ENCODE results near the gene STK16. TPM values are rescaled to one million over a fixed set of nuclear protein-coding genes. Genes with fewer than 3 reads are reported as not detected.

STK16 gene
- total and polyA plus RNA-seq, 4 experiments from 2014 or later = 15.3 to 21.1 (median 17.3) TPM

DNA sequence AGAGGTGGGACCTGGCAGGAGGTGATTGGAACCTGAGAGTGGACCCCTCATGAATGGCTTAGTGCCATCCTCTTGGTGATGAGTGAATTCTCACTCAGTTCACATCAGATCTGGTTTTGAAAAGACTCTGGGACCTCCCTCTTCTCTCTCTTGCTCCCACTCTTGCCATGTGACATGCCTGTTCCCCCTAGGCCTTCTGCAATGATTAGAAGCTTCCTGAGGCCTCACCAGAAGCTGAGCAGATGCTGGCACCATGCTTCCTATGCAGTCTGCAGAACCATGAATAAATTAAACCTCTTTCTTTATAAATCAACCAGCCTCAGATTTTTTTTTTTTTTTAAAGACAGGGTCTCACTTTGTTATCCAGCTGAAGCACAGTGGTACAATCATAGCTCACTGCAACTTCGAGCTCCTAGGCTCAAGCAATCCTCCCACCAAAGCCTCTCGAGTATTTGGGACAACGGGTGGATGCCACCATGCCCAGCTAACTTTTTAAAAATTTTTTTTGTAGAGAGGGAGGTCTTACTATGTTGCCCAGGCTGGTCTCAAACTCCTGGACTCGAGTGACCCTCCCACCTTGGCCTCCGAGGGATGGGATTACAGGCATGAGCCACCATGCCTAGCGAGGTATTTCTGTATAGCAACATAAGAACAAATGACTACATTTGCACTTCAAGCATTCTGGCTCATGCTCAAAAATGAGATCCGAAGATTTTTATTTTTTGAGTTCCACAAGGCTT, 40.7 kb upstream of the STK16 start:
- DNase-seq = no peak
- peaks cover 18 to 38% (median 26%) of the 10 kb centered on the region in 4 donors for H3K4me1 Mint-ChIP-seq
- peak overlapping the region in 3 of 8 donors; percentile 15 to 35 (median 20) for H3K4me3 Mint-ChIP-seq
- POLR2A ChIA-PET (ENCODE audit: partially characterized antibody) = interaction anchor here (1.6 kb wide), 1 partner anchor 49 kb away, joined by 3 read pairs; the partner anchor contains the start of genes TUBA4A and TUBA4B
- H3K4me1 ChIP-seq (ENCODE audit: insufficient read depth, low read length) = peaks cover 20% of the 10 kb centered on the region
- no peak overlapping the region for H3K27ac ChIP-seq (ENCODE audit: low read depth, low read length)
- intact Hi-C loops (cut with micrococcal nuclease) = no loop called here
- peaks cover 10 to 18% of the 10 kb centered on the region in 2 donors for H3K36me3 Mint-ChIP-seq
- H3K27me3 Mint-ChIP-seq = peaks cover under 1% of the 10 kb centered on the region in 2 donors
- H3K36me3 ChIP-seq (ENCODE audit: insufficient read depth, low read length) = peaks cover 21% of the 10 kb centered on the region
- no peaks in the 10 kb centered on the region for H3K9me3 Mint-ChIP-seq
- no peaks in the 10 kb centered on the region for H3K9me3 ChIP-seq (ENCODE audit: control insufficient read depth in 1 of 2, low read length in 2 of 2)
- H3K4me3 ChIP-seq (ENCODE audit: low read length in 2 of 2) = no peak overlapping the region
- peak overlapping the region in 2 of 7 donors; percentile 63 to 93 for H3K27ac Mint-ChIP-seq
- no peaks in the 10 kb centered on the region for H3K27me3 ChIP-seq (ENCODE audit: insufficient read depth, low read length)
- CTCF ChIA-PET (ENCODE audit: partially characterized antibody) = interaction anchor here (0.8 to 1.2 kb wide), 4 partner anchors 34 to 91 kb away, joined by 3 to 4 read pairs (median 4); no protein-coding TSS in a partner anchor

DNA sequence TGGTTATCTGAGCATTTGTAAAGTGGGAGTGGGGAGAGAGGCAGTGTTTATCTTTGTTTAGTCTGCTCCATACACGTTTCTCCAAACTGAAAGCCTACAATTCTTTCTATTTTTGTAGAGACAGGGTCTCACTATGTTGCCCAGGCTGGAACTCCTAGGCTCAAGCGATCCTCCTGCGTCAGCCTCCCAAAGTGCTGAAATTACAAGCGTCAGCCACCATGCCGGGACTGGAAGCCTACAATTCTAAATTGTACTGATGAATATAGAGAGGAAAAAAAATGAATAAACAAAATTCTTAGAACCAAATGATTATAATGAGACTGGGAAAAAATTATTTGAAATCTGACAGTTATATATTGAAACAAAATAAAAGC, 40.1 kb upstream of the STK16 start:
- ChIA-PET CTCF (ENCODE audit: partially characterized antibody) (interaction anchor here (1.0 to 4.2 kb wide), 4 partner anchors 9 to 90 kb away, joined by 3 to 22 read pairs (median 3); no protein-coding TSS in a partner anchor), POLR2A (ENCODE audit: partially characterized antibody) (interaction anchor here (1.6 to 15.3 kb wide), 7 partner anchors 12 to 89 kb away, joined by 3 to 424 read pairs (median 40); partner anchors contain the start of genes ABCB6, CNPPD1, RETREG2 and SLC23A3)
- peak overlapping the region in 5 of 8 donors; percentile 15 to 52 (median 35) for H3K4me3 Mint-ChIP-seq
- peaks cover 11 to 21% of the 10 kb centered on the region in 2 donors for H3K36me3 Mint-ChIP-seq
- Histone ChIP-seq H3K4me3 (ENCODE audit: low read length in 2 of 2) (no peak overlapping the region), H3K9me3 (ENCODE audit: control insufficient read depth in 1 of 2, low read length in 2 of 2) (no peaks in the 10 kb centered on the region), H3K36me3 (ENCODE audit: insufficient read depth, low read length) (peaks cover 24% of the 10 kb centered on the region), H3K4me1 (ENCODE audit: insufficient read depth, low read length) (peaks cover 26% of the 10 kb centered on the region), H3K27me3 (ENCODE audit: insufficient read depth, low read length) (no peaks in the 10 kb centered on the region), H3K27ac (ENCODE audit: low read depth, low read length) (no peak overlapping the region)
- no peaks in the 10 kb centered on the region for H3K9me3 Mint-ChIP-seq
- no peaks in the 10 kb centered on the region for H3K27me3 Mint-ChIP-seq
- H3K27ac Mint-ChIP-seq = peak overlapping the region in 6 of 7 donors; percentile 14 to 93 (median 47)
- intact Hi-C loops (cut with micrococcal nuclease) = no loop called here
- H3K4me1 Mint-ChIP-seq = peaks cover 18 to 43% (median 29%) of the 10 kb centered on the region in 4 donors
- no peak for DNase-seq

DNA sequence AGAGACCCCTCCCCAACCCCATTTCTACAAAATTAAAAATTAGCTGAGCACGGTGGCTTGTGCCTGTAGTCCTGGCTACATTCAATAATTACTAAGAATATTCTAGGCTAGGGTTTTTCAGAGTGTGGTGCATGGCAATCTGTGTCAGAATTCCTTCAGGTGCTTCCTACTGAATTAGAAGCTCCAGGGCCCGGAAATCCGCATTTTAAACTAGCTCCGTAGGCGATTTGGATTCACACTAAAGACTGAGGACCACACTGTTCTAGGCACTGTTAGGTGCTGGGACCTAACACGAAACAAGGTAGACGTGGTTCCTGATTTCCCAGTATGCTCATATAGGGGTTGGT, 39.3 kb upstream of the STK16 start:
- Mint-ChIP-seq H3K36me3 (peaks cover 11 to 21% of the 10 kb centered on the region in 2 donors), H3K27me3 (no peaks in the 10 kb centered on the region), H3K4me3 (peak overlapping the region; percentile 88 to 95 (median 94)), H3K4me1 (peaks cover 18 to 48% (median 31%) of the 10 kb centered on the region in 4 donors), H3K9me3 (no peaks in the 10 kb centered on the region), H3K27ac (peak overlapping the region; percentile 93 to 98 (median 97))
- no peak for DNase-seq
- H3K9me3 ChIP-seq (ENCODE audit: control insufficient read depth in 1 of 2, low read length in 2 of 2) = no peaks in the 10 kb centered on the region
- ChIA-PET POLR2A (ENCODE audit: partially characterized antibody) (interaction anchor here (0.7 to 15.3 kb wide), 24 partner anchors 9 to 308 kb away, joined by 3 to 424 read pairs (median 12); partner anchors contain the start of genes ABCB6, ANKZF1, ATG9A and CNPPD1), CTCF (ENCODE audit: partially characterized antibody) (interaction anchor here (0.6 to 14.5 kb wide), 14 partner anchors 9 to 92 kb away, joined by 3 to 253 read pairs (median 4); partner anchors contain the start of genes CNPPD1, DNAJB2, GLB1L and NHEJ1)
- H3K4me1 ChIP-seq (ENCODE audit: insufficient read depth, low read length) = peaks cover 34% of the 10 kb centered on the region
- peak overlapping the region; percentile 87 for H3K27ac ChIP-seq (ENCODE audit: low read depth, low read length)
- peak overlapping the region; percentile 67 to 88 for H3K4me3 ChIP-seq (ENCODE audit: low read length in 2 of 2)
- H3K27me3 ChIP-seq (ENCODE audit: insufficient read depth, low read length) = no peaks in the 10 kb centered on the region
- H3K36me3 ChIP-seq (ENCODE audit: insufficient read depth, low read length) = peaks cover 24% of the 10 kb centered on the region
- intact Hi-C loops (cut with micrococcal nuclease) = loop anchor here (1.0 to 2.0 kb wide), 6 partner anchors 23 to 183 kb away; partner anchors contain the start of genes ANKZF1, ATG9A, DNAJB2 and NHEJ1

DNA sequence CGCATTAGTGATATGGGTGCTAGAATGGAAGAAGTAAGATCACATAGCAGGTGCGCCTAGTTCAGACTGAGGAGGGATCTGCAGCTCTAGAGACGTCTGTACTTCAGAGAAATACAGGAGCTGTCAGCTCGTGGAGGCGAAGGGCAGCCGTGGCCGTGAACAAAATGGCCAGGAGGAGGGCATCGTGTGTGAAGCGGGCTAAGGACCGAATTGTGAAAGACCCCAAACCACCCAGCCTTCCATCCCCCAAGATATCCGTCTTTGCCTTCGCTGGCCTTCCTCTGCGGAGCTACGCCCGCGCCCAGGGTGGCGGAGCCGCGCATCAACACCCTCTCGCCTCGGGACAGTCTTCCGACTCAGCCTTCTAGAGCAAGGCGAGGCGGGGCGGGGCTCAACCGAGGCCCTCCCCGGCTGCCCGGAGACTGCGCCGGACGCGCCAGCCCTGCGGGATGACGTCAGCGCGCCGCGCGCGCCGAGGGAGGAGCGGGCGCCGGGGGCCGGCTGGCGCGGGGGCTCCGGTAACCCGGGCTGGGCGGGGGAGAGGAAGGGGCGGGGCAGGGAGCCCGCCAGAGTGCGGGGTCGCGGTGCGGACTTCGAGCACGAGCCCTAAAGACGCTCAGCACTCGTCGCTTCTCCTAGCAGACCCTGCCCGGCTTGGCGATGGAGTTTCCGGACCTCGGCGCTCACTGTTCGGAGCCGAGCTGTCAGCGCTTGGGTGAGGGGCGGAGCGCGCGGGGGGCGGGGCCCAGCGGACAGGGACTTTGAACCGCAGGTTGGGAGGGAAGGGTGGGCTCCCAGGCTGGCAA, 38.7 kb upstream of the STK16 start, which contains the start of gene ZFAND2B:
Gene ZFAND2B (plus strand): TSS at position 455 of the 806 bp plus-strand sequence. CDS start 206 bp downstream, at position 661.
- Histone ChIP-seq H3K27ac (ENCODE audit: low read depth, low read length) (peak within 1 kb of the TSS; percentile 87), H3K36me3 (ENCODE audit: insufficient read depth, low read length) (peaks cover 24% of the 10 kb centered on the region), H3K9me3 (ENCODE audit: control insufficient read depth in 1 of 2, low read length in 2 of 2) (no peaks in the 10 kb centered on the region), H3K27me3 (ENCODE audit: insufficient read depth, low read length) (no peaks in the 10 kb centered on the region), H3K4me1 (ENCODE audit: insufficient read depth, low read length) (peaks cover 39% of the 10 kb centered on the region), H3K4me3 (ENCODE audit: low read length in 2 of 2) (peak within 1 kb of the TSS; percentile 67 to 88)
- no peaks in the 10 kb centered on the region for H3K9me3 Mint-ChIP-seq
- H3K4me1 Mint-ChIP-seq = peaks cover 22 to 53% (median 36%) of the 10 kb centered on the region in 4 donors
- peak; percentile 93 to 98 (median 95) for DNase-seq
- POLR2A ChIA-PET (ENCODE audit: partially characterized antibody) = interaction anchor here (0.7 to 15.3 kb wide), 26 partner anchors 9 to 990 kb away, joined by 3 to 424 read pairs (median 10); partner anchors contain the start of genes ABCB6, ANKZF1, ARPC2 and ATG9A
- peaks cover 11 to 25% of the 10 kb centered on the region in 2 donors for H3K36me3 Mint-ChIP-seq
- no peaks in the 10 kb centered on the region for H3K27me3 Mint-ChIP-seq
- CTCF ChIA-PET (ENCODE audit: partially characterized antibody) = interaction anchor here (0.6 to 14.5 kb wide), 14 partner anchors 9 to 91 kb away, joined by 3 to 253 read pairs (median 4); partner anchors contain the start of genes CNPPD1, DNAJB2, GLB1L and NHEJ1
- H3K4me3 Mint-ChIP-seq = peak within 1 kb of the TSS; percentile 88 to 95 (median 94)
- peak within 1 kb of the TSS; percentile 93 to 98 (median 97) for H3K27ac Mint-ChIP-seq
- intact Hi-C loops (cut with micrococcal nuclease) = loop anchor here (1.0 to 2.0 kb wide), 6 partner anchors 23 to 182 kb away; partner anchors contain the start of genes ANKZF1, ATG9A, DNAJB2 and NHEJ1

DNA sequence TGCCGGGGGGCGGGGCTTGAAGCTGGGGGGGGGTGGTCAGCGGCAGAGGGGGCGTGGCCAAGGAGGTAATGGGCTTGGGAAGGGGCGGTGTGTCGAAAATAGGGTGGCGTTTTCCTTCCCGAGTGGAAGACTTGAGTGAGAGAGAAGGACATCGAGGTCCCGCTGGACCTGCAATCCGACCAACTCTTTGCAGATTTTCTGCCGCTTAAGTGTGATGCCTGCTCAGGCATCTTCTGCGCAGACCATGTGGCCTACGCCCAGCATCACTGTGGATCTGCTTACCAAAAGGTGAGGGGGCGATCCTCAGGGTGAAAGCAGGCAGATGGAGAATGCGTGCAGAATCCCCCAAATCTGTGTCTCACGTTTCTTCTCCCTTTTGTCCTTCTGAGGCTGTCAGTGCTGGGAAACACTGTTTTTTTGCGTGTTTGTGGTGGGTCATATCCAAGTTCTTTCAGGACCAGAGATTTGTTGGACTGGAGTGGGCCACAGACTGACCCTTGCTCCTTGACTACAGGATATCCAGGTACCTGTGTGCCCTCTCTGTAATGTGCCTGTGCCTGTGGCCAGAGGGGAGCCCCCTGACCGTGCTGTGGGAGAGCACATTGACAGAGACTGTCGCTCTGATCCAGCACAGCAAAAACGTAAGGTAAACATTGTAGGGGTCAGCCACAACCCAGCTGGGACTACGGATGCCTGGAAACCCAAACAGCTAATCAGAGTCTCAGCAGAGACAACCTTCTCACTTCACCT, 38.0 kb upstream of the STK16 start:
- Mint-ChIP-seq H3K4me1 (peaks cover 22 to 54% (median 37%) of the 10 kb centered on the region in 4 donors), H3K4me3 (peak overlapping the region; percentile 85 to 95 (median 90)), H3K27ac (peak overlapping the region; percentile 84 to 98 (median 97)), H3K27me3 (no peaks in the 10 kb centered on the region), H3K9me3 (peaks cover 0 to 2% (median 0%) of the 10 kb centered on the region in 8 donors), H3K36me3 (peaks cover 11 to 25% of the 10 kb centered on the region in 2 donors)
- no peaks in the 10 kb centered on the region for H3K27me3 ChIP-seq (ENCODE audit: insufficient read depth, low read length)
- intact Hi-C loops (cut with micrococcal nuclease) = loop anchor here (2.0 kb wide), 2 partner anchors 71 to 181 kb away; partner anchors contain the start of gene DNAJB2
- ChIA-PET POLR2A (ENCODE audit: partially characterized antibody) (interaction anchor here (1.0 to 15.3 kb wide), 26 partner anchors 8 to 991 kb away, joined by 3 to 424 read pairs (median 12); partner anchors contain the start of genes ABCB6, ANKZF1, ARPC2 and ATG9A), CTCF (ENCODE audit: partially characterized antibody) (interaction anchor here (1.1 to 14.5 kb wide), 6 partner anchors 34 to 91 kb away, joined by 3 to 253 read pairs (median 16); partner anchors contain the start of genes CNPPD1, DNAJB2, NHEJ1 and RETREG2)
- H3K36me3 ChIP-seq (ENCODE audit: insufficient read depth, low read length) = peaks cover 24% of the 10 kb centered on the region
- peak overlapping the region; percentile 67 to 88 for H3K4me3 ChIP-seq (ENCODE audit: low read length in 2 of 2)
- DNase-seq = no peak
- peak overlapping the region; percentile 87 for H3K27ac ChIP-seq (ENCODE audit: low read depth, low read length)
- no peaks in the 10 kb centered on the region for H3K9me3 ChIP-seq (ENCODE audit: control insufficient read depth in 1 of 2, low read length in 2 of 2)
- peaks cover 39% of the 10 kb centered on the region for H3K4me1 ChIP-seq (ENCODE audit: insufficient read depth, low read length)

Data from CD4-positive, alpha-beta memory T cell (primary cell).